Measurements from ENCODE around the gene FAM185A.
"Not testable (repeated sequence)": the region's sequence is repeated elsewhere in the genome, so short reads cannot be mapped to it uniquely, and the experiment has no call there.

Gene FAM185A

GRCh38 chr7:102830197-102830596 is 81.4 kb downstream of the FAM185A start:
- DNase-seq (ENCODE audit: low read depth), result no peak

DNA sequence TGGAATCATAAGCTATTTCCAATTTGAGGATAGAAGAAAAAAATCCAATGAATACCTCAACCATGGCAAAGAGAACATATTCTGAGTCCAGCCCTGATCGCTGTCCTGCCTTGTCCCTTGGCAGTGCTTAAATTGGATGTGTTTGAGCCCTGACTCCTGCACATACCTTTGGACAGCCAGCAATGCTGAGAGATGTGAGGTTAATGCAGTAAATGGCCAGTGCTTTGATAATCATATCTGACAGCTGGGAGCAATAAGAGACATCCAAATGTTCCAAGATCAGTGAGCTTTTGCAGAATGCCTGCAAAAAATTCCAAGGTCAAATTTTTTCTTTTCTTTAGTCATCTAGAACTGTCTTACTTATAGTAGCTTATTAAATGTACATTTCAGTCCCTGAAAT is 83.9 kb downstream of the FAM185A start:
- no peak for DNase-seq (ENCODE audit: low read depth)

DNA sequence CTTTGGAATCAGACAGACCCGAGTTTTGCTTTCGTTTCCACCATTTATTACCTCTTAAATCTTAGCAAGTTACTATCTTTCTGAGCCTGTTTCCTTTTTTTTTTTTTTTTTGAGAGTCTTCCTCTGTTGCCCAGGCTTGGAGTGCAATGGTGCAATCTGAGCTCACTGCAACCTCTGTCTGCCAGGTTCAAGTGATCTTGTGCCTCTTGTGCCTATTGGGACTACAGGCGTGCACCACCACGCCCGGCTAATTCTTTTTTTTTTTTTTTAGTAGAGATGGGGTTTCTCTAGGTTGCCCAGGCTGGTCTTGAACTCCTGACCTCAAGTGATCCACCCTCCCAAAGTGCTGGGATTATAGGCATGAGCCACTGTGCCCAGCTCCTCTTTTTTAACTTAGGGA is 84.5 kb downstream of the FAM185A start:
- no peak for DNase-seq (ENCODE audit: low read depth)

GRCh38 chr7:102834466-102834865 is 85.7 kb downstream of the FAM185A start:
- DNase-seq (ENCODE audit: low read depth), result no peak

- no peak for DNase-seq (ENCODE audit: low read depth)
Observed at GRCh38 chr7:102834999-102835398, 86.2 kb downstream of the FAM185A start.

DNA sequence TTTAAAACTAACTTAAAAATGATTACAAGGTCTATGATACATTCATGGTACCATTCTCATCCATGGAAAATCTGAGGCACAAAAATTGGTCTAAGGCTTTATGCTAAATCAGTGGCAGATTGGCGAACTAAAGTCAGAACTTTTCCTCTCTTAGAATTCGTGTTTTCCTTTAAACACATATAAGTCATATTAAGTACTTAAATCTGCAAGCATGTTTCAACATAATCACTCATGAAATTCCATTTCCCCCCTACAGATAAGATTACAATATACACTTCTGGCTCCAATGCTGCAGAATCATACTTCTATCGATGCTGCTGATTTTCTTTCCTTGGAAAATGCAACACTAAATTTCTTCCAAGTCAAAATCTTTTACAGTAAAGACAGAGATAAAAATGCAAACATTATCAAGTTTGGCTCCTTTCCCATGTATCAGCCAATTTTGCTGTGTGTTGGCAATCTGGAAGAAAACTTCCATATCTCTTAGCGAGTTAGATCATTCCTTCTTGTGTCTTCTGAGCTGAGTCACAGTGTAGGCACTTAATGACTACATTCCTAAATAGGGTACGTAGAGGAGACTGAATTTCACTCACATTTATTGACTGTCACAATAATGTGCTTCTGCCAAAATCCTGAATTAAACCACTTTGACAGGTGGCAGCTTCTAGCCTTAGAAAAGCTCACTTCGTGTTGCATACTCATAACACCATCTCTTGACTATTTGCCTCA is 87.6 kb downstream of the FAM185A start:
- DNase-seq (ENCODE audit: low read depth), result no peak

DNA sequence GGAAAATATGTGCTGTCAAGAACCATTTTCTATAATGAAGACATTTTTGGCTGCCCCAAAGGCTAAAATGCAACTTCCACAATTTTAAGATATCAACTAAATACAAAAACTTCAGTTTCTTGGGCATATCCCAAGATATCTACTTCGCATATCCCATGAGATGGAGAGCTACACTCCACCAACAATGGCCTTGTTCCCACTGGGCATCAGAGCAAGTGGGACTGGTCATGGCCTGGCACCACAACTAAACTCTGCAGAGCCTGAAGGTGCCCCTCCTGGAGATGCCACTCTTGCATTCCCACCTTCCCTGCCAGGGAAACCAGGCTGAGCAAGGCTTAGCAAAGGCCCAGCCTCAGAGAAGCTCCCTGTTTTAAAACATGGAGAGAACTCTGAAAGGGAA is 88.2 kb downstream of the FAM185A start:
- no peak for DNase-seq (ENCODE audit: low read depth)

- no peak for DNase-seq (ENCODE audit: low read depth)
Observed at GRCh38 chr7:102837802-102838201, 89.0 kb downstream of the FAM185A start.

GRCh38 chr7:102838572-102839101 is 89.8 kb downstream of the FAM185A start:
- DNase-seq (ENCODE audit: low read depth), result not testable (repeated sequence)

DNA sequence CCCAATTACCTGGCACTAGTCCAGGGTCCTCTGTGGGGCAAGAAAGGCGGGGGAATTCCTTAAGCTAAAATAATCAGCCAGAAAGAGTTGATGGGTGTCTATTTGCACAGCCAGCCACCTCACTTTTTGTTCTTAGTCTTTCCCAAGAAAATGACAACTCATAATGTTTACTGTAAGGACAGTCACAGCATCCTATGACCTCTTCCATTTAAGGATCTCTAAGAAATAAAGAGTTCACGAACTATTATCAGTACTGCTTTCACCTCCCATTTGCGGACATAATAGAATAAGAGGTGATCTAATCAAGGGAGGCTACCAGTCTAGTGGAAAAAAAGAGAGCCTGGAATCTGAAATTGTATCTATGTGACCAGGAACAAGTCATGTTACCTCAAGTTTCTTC is 91.6 kb downstream of the FAM185A start:
- no peak for DNase-seq (ENCODE audit: low read depth)

- no peak for DNase-seq (ENCODE audit: low read depth)
Observed at GRCh38 chr7:102841290-102841689, 92.5 kb downstream of the FAM185A start.

GRCh38 chr7:102842284-102842683 is 93.5 kb downstream of the FAM185A start:
- no peak for DNase-seq (ENCODE audit: low read depth)

DNA sequence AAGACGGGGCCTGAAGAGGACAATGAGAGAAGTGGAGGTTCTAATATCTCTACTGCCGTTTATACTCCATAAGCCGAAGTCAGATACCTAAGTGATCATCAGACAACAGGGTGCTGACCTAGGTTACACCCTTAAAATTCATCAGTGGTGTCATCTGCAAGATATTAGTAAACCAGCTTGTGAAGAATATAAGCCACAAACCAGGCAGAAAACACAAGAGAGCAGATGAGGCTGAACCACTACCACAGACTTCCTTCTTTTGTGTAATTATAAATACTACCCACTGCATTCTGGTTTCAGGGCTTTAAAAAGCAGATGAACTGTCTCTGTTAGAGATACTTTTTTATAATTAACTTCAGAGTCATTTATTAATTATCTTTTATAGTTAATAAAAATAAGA is 95.1 kb downstream of the FAM185A start:
- DNase-seq (ENCODE audit: low read depth), result no peak

DNA sequence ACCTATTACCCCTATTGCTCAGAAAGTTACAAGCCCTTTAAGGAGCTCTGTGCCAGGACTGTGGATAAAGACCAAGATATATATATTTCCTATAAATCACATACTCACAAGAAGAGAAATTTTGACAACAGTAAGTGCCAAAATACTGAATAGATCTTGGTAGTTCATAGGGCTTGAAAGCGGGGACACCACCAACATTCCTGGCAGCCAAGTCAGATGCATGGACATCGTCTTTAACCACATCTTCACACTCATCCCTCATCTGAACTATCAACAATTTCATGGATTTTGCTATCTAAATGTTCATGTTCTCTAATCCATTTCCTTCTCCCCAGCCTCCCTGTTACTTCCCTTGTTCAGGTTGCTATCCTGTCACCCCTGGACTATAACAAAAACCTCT is 96.5 kb downstream of the FAM185A start:
- DNase-seq (ENCODE audit: low read depth), result no peak

GRCh38 chr7:102849079-102849478 is 100.3 kb downstream of the FAM185A start:
- no peak for DNase-seq (ENCODE audit: low read depth)

DNA sequence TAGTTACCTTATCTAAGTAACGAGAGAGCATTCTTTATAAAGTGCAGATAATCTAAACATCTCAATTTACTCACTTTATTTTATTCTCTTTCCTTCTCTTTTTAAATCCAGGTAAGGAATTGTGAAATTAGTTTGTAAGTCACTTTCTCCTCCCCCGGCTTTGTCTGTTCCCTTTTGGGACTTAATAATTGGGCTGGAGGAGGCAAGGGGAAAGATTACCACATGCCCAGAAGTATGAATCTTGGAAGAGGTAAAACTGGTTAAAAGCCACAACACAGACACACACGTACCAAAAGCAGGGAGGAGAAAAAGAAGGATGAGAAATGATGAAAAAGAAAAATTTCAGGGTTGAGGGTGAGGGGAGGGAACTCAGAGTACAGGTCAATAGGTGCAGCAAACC is 100.7 kb downstream of the FAM185A start:
- DNase-seq (ENCODE audit: low read depth), result no peak

- DNase-seq (ENCODE audit: low read depth), result no peak
Observed at GRCh38 chr7:102856036-102856435, 107.2 kb downstream of the FAM185A start.

All from activated gamma-delta T cell treated with anti-CD3 and anti-CD28 coated beads, Interleukin-2, amount 50 U/mL, for 16 hours (primary cell).